ENCODE results near the gene PHC2.

DNA sequence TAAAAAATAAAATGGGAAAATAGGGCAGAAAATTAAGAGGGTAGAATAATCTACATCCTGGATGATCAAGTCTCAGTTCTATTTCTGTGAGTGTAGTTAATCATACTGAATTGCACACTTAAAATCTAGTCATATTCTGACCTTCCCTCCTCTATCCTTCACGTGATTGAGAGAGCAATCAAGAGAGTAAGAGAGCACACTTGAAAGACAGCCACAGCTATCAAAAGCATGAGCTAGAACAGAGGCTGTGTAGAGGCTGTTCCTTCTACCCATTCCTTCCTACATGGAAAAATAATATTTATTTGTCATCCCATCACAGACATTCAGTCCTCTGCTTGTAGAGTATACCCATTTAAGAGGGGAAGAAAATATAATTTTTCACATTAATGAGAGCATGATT lies 52.4 kb downstream of the PHC2 start:
- TF ChIP-seq KLF10 (tag by site-specific recombination; IDR thresholded peaks at IDR 0.05), result no peak
- no peak for TF ChIP-seq MZF1 (tag by site-specific recombination; IDR thresholded peaks at IDR 0.05; ENCODE audit: borderline replicate concordance)
- TF ChIP-seq, protein P1, sequence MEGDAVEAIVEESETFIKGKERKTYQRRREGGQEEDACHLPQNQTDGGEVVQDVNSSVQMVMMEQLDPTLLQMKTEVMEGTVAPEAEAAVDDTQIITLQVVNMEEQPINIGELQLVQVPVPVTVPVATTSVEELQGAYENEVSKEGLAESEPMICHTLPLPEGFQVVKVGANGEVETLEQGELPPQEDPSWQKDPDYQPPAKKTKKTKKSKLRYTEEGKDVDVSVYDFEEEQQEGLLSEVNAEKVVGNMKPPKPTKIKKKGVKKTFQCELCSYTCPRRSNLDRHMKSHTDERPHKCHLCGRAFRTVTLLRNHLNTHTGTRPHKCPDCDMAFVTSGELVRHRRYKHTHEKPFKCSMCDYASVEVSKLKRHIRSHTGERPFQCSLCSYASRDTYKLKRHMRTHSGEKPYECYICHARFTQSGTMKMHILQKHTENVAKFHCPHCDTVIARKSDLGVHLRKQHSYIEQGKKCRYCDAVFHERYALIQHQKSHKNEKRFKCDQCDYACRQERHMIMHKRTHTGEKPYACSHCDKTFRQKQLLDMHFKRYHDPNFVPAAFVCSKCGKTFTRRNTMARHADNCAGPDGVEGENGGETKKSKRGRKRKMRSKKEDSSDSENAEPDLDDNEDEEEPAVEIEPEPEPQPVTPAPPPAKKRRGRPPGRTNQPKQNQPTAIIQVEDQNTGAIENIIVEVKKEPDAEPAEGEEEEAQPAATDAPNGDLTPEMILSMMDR (tag by site-specific recombination; IDR thresholded peaks at IDR 0.05), result no peak
- no peak for TF ChIP-seq ZNF211 (tag by site-specific recombination; IDR thresholded peaks at IDR 0.05; ENCODE audit: low read depth)
- no peak for TF ChIP-seq ZSCAN30 (tag by site-specific recombination; IDR thresholded peaks at IDR 0.05)
- TF ChIP-seq, protein P2, sequence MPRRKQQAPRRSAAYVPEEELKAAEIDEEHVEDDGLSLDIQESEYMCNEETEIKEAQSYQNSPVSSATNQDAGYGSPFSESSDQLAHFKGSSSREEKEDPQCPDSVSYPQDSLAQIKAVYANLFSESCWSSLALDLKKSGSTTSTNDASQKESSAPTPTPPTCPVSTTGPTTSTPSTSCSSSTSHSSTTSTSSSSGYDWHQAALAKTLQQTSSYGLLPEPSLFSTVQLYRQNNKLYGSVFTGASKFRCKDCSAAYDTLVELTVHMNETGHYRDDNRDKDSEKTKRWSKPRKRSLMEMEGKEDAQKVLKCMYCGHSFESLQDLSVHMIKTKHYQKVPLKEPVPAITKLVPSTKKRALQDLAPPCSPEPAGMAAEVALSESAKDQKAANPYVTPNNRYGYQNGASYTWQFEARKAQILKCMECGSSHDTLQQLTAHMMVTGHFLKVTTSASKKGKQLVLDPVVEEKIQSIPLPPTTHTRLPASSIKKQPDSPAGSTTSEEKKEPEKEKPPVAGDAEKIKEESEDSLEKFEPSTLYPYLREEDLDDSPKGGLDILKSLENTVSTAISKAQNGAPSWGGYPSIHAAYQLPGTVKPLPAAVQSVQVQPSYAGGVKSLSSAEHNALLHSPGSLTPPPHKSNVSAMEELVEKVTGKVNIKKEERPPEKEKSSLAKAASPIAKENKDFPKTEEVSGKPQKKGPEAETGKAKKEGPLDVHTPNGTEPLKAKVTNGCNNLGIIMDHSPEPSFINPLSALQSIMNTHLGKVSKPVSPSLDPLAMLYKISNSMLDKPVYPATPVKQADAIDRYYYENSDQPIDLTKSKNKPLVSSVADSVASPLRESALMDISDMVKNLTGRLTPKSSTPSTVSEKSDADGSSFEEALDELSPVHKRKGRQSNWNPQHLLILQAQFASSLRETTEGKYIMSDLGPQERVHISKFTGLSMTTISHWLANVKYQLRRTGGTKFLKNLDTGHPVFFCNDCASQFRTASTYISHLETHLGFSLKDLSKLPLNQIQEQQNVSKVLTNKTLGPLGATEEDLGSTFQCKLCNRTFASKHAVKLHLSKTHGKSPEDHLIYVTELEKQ (tag by site-specific recombination; IDR thresholded peaks at IDR 0.05; ENCODE audit: borderline replicate concordance), result no peak
- TF ChIP-seq, protein P3, sequence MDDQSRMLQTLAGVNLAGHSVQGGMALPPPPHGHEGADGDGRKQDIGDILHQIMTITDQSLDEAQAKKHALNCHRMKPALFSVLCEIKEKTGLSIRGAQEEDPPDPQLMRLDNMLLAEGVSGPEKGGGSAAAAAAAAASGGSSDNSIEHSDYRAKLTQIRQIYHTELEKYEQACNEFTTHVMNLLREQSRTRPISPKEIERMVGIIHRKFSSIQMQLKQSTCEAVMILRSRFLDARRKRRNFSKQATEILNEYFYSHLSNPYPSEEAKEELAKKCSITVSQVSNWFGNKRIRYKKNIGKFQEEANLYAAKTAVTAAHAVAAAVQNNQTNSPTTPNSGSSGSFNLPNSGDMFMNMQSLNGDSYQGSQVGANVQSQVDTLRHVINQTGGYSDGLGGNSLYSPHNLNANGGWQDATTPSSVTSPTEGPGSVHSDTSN (CRISPR knock-in tag; IDR thresholded peaks at IDR 0.05), result no peak
- no peak for TF ChIP-seq ZBTB8A (tag by site-specific recombination; IDR thresholded peaks at IDR 0.05)
- no peak for TF ChIP-seq ZNF10 (tag by site-specific recombination; IDR thresholded peaks at IDR 0.05)
- no peak for TF ChIP-seq ZNF664 (tag by site-specific recombination; IDR thresholded peaks at IDR 0.05)
- no peak for TF ChIP-seq ZFP3 (tag by site-specific recombination; IDR thresholded peaks at IDR 0.05; ENCODE audit: low read depth)
- TF ChIP-seq ZNF121 (tag by site-specific recombination; IDR thresholded peaks at IDR 0.05), result no peak
